ENCODE results near the gene SOBP. TPM values are rescaled to one million over a fixed set of nuclear protein-coding genes. Genes with fewer than 3 reads are reported as not detected.
"Not testable (repeated sequence)": the region's sequence is repeated elsewhere in the genome, so short reads cannot be mapped to it uniquely, and the experiment has no call there.

The SOBP gene
- total RNA-seq, 2 donors from 2014 or later = 1.5 to 1.9 TPM

DNA sequence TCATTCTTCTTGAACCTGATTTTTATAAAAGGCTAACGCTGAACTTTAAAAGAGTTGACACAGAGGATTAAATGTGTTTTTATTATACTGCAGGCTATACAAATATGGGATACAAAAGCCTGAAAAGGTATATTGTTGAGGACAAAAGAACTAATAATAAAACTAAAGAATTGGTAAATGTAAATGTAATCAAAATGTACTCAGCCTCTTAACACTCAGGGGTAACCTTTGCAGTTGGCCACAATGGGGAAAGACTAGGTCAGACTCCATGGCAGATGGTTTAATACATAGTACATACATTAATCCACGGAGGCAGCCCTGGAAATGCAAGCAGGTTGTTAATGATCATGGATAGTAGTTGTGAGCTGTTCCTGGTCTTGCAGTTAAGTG, 57.5 kb downstream of the SOBP start:
- Histone ChIP-seq H3K9me3 (ENCODE audit: control insufficient read depth, low read length) (no peaks in the 10 kb centered on the region), H3K36me3 (ENCODE audit: control insufficient read depth, insufficient read depth, low read length) (no peaks in the 10 kb centered on the region), H3K27me3 (ENCODE audit: control insufficient read depth, insufficient read depth, low read length, poor library complexity, severe bottlenecking) (no peaks in the 10 kb centered on the region), H3K27ac (ENCODE audit: low read depth, low read length) (no peak overlapping the region), H3K4me3 (ENCODE audit: low read length) (no peak overlapping the region), H3K9ac (ENCODE audit: extremely low read depth, low read length, poor library complexity, severe bottlenecking) (no peak overlapping the region), H3K4me1 (ENCODE audit: control insufficient read depth, insufficient read depth, low read length) (no peaks in the 10 kb centered on the region)
- H3K27ac Mint-ChIP-seq = no peak overlapping the region
- TF ChIP-seq, protein P1, sequence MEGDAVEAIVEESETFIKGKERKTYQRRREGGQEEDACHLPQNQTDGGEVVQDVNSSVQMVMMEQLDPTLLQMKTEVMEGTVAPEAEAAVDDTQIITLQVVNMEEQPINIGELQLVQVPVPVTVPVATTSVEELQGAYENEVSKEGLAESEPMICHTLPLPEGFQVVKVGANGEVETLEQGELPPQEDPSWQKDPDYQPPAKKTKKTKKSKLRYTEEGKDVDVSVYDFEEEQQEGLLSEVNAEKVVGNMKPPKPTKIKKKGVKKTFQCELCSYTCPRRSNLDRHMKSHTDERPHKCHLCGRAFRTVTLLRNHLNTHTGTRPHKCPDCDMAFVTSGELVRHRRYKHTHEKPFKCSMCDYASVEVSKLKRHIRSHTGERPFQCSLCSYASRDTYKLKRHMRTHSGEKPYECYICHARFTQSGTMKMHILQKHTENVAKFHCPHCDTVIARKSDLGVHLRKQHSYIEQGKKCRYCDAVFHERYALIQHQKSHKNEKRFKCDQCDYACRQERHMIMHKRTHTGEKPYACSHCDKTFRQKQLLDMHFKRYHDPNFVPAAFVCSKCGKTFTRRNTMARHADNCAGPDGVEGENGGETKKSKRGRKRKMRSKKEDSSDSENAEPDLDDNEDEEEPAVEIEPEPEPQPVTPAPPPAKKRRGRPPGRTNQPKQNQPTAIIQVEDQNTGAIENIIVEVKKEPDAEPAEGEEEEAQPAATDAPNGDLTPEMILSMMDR (conservative IDR thresholded peaks at IDR 0.05) = no peak
- DNase-seq = no peak
- no peaks in the 10 kb centered on the region for H3K9me3 Mint-ChIP-seq
- H3K4me3 Mint-ChIP-seq = no peak overlapping the region
- WGBS, 2 experiments (ENCODE audit: insufficient coverage in 1 of 2, insufficient read length in 1 of 2) = 65 to 100% methylated on average over 1 to 2 of the region's 2 CpGs
- H3K27me3 Mint-ChIP-seq (ENCODE audit: insufficient read depth) = peaks cover 2% of the 10 kb centered on the region
- H3K4me1 Mint-ChIP-seq = no peaks in the 10 kb centered on the region
- H3K36me3 Mint-ChIP-seq (ENCODE audit: low read depth) = no peaks in the 10 kb centered on the region

DNA sequence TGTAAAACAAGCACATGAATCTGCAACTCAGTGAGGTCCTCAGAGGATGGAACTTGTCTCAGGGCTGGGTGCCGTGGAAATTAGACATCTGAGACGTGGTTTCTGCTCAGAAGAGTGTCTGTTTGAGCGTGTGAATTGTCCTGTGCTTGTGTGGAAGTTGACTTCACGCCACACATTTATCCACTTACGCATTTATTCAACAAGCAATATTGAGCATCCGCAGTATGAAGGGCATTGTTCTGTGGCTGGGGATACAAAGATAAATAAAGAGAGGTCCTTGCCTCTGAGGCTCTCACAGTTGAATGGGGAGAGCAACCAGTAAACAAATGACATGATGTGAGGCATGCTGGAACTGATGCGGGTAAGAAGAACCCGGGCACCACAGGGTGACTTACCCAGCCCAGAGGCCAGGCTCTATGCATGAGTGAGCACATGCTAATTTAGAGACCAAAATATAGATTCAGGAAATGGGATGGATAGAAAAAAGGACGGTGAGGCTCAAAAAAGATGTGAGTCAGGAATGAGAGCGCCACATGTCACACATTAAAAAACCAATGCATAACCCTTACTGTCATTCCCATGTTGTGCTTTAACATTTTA, 60.4 kb downstream of the SOBP start:
- 93 to 95% methylated on average over 5 to 10 of the region's 10 CpGs for WGBS, 2 experiments (ENCODE audit: insufficient coverage in 1 of 2, insufficient read length in 1 of 2)
- H3K27ac Mint-ChIP-seq = no peak overlapping the region

DNA sequence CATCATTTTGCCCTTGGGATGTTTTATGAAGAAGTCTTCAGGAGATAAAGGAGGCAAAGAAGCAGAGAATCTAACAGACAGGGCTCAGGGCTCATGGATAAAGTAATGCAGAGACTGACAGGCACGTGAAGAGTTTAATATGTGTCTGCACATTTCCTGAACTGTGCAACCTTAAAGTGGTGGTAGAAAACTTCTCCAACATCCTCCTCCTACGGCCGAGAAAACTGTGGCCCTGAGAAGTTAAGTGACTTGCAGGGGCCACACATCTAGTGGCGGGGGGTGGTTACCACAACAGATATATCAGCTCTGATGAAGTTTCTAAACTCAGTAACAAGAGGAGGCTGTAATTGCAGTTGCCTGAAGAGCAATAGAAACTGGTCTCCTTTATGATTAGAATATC, 61.0 kb downstream of the SOBP start:
- no peaks in the 10 kb centered on the region for H3K36me3 Mint-ChIP-seq (ENCODE audit: low read depth)
- H3K4me1 ChIP-seq (ENCODE audit: control insufficient read depth, insufficient read depth, low read length) = no peaks in the 10 kb centered on the region
- H3K4me3 ChIP-seq (ENCODE audit: low read length) = no peak overlapping the region
- no peak overlapping the region for H3K27ac Mint-ChIP-seq
- no peaks in the 10 kb centered on the region for H3K9me3 ChIP-seq (ENCODE audit: control insufficient read depth, low read length)
- no peaks in the 10 kb centered on the region for H3K9me3 Mint-ChIP-seq
- no peaks in the 10 kb centered on the region for H3K36me3 ChIP-seq (ENCODE audit: control insufficient read depth, insufficient read depth, low read length)
- H3K27ac ChIP-seq (ENCODE audit: low read depth, low read length) = no peak overlapping the region
- H3K9ac ChIP-seq (ENCODE audit: extremely low read depth, low read length, poor library complexity, severe bottlenecking) = no peak overlapping the region
- H3K27me3 Mint-ChIP-seq (ENCODE audit: insufficient read depth) = peaks cover 2% of the 10 kb centered on the region
- H3K4me3 Mint-ChIP-seq = no peak overlapping the region
- no peak for DNase-seq
- H3K4me1 Mint-ChIP-seq = no peaks in the 10 kb centered on the region
- WGBS, 2 experiments (ENCODE audit: insufficient coverage in 1 of 2, insufficient read length in 1 of 2) = 89 to 91% methylated on average over 1 to 4 of the region's 4 CpGs
- TF ChIP-seq, protein P1 (conservative IDR thresholded peaks at IDR 0.05) = no peak
- no peaks in the 10 kb centered on the region for H3K27me3 ChIP-seq (ENCODE audit: control insufficient read depth, insufficient read depth, low read length, poor library complexity, severe bottlenecking)

More for the DNA sequence above, 60.4 kb downstream of the SOBP start:
- no peaks in the 10 kb centered on the region for H3K9me3 ChIP-seq (ENCODE audit: control insufficient read depth, low read length)
- H3K4me3 ChIP-seq (ENCODE audit: low read length) = no peak overlapping the region
- H3K27me3 ChIP-seq (ENCODE audit: control insufficient read depth, insufficient read depth, low read length, poor library complexity, severe bottlenecking) = no peaks in the 10 kb centered on the region
- no peak overlapping the region for H3K9ac ChIP-seq (ENCODE audit: extremely low read depth, low read length, poor library complexity, severe bottlenecking)
- no peaks in the 10 kb centered on the region for H3K9me3 Mint-ChIP-seq
- no peaks in the 10 kb centered on the region for H3K36me3 ChIP-seq (ENCODE audit: control insufficient read depth, insufficient read depth, low read length)
- TF ChIP-seq, protein P1 (conservative IDR thresholded peaks at IDR 0.05) = no peak
- peak overlapping the region; percentile 47 for H3K27ac ChIP-seq (ENCODE audit: low read depth, low read length)
- no peak overlapping the region for H3K4me3 Mint-ChIP-seq
- no peaks in the 10 kb centered on the region for H3K4me1 ChIP-seq (ENCODE audit: control insufficient read depth, insufficient read depth, low read length)
- H3K27me3 Mint-ChIP-seq (ENCODE audit: insufficient read depth) = peaks cover 2% of the 10 kb centered on the region
- no peaks in the 10 kb centered on the region for H3K36me3 Mint-ChIP-seq (ENCODE audit: low read depth)
- DNase-seq = no peak
- H3K4me1 Mint-ChIP-seq = no peaks in the 10 kb centered on the region

DNA sequence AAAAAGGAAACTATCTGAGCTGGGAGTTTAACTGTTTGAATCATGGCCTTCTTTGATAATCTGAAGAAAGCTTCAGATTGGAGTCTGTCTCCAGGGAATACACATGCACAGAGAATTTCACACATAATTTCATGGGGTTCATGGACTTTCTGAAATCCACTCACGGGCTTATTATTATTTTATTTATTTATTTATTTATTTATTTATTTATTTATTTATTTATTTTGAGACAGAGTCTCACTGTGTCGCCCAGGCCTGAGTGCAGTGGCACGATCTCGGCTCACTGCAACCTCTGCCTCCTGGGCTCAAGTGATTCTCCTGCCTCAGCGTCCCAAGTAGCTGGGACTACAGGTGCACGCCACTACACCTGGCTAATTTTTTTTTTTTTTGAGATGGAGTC, 63.2 kb downstream of the SOBP start:
- not testable (repeated sequence) for H3K27me3 ChIP-seq (ENCODE audit: control insufficient read depth, insufficient read depth, low read length, poor library complexity, severe bottlenecking); H3K4me3 ChIP-seq (ENCODE audit: low read length); H3K4me1 Mint-ChIP-seq; H3K9me3 Mint-ChIP-seq; H3K27ac ChIP-seq (ENCODE audit: low read depth, low read length); H3K9me3 ChIP-seq (ENCODE audit: control insufficient read depth, low read length); H3K27ac Mint-ChIP-seq; H3K4me1 ChIP-seq (ENCODE audit: control insufficient read depth, insufficient read depth, low read length); H3K27me3 Mint-ChIP-seq (ENCODE audit: insufficient read depth); DNase-seq; H3K36me3 Mint-ChIP-seq (ENCODE audit: low read depth); H3K4me3 Mint-ChIP-seq; H3K9ac ChIP-seq (ENCODE audit: extremely low read depth, low read length, poor library complexity, severe bottlenecking); H3K36me3 ChIP-seq (ENCODE audit: control insufficient read depth, insufficient read depth, low read length)
- WGBS, 2 experiments (ENCODE audit: insufficient coverage in 1 of 2, insufficient read length in 1 of 2) = 95 to 96% methylated on average over 5 of the region's 6 CpGs

Data from endodermal cell (in vitro differentiated cells).